Astrocyte (in vitro differentiated cells and primary cell): ENCODE data around the gene BMP4. TPM values are rescaled to one million over a fixed set of nuclear protein-coding genes. Genes with fewer than 3 reads are reported as not detected.

Experiments used
- DNase-seq: peaks from one replicate; pipeline ENCODE4 v3.0.0-alpha.2; 2010; ENCODE audit warnings: low read depth
- FAIRE-seq: peaks from 2 replicates; lab custom pipeline; 2011; peaks lifted over from hg19 to GRCh38; lab: Jason Lieb, UNC
- H2AFZ ChIP-seq: 2 replicates; pipeline ENCODE4 v1.6.0; 2012; ENCODE audit warnings: low read depth, low read length, inconsistent platforms
- H3K27ac ChIP-seq: 2 replicates; pipeline ENCODE4 v1.5.1; 2011; ENCODE audit warnings: low read depth, low read length, inconsistent platforms
- H3K27me3 ChIP-seq: 2 replicates; pipeline ENCODE4 v1.6.0; 2011; ENCODE audit warnings: low read length, inconsistent platforms; ENCODE audit not compliant: insufficient read depth
- H3K36me3 ChIP-seq: 2 replicates; pipeline ENCODE4 v1.5.1; 2011; ENCODE audit warnings: low read length, inconsistent platforms; ENCODE audit not compliant: insufficient read depth
- H3K4me1 ChIP-seq: 2 replicates; pipeline ENCODE4 v1.5.1; 2011; ENCODE audit warnings: low read length, inconsistent platforms; ENCODE audit not compliant: insufficient read depth
- H3K4me2 ChIP-seq: 2 replicates; pipeline ENCODE4 v1.6.0; 2012; ENCODE audit warnings: low read length, inconsistent platforms
- H3K4me3 ChIP-seq: 2 replicates; pipeline ENCODE4 v1.5.1; 2011; ENCODE audit warnings: low read depth, mild to moderate bottlenecking, low read length, inconsistent platforms; ENCODE audit not compliant: insufficient read depth
- H3K79me2 ChIP-seq: 2 replicates; pipeline ENCODE4 v1.6.0; 2012; ENCODE audit warnings: mild to moderate bottlenecking, low read length, inconsistent platforms; ENCODE audit not compliant: insufficient read depth
- H3K9ac ChIP-seq: 2 replicates; pipeline ENCODE4 v1.6.0; 2012; ENCODE audit warnings: mild to moderate bottlenecking, low read length, inconsistent platforms
- H3K9me3 ChIP-seq: 2 replicates; pipeline ENCODE4 v1.5.1; 2012; ENCODE audit warnings: low read depth, mild to moderate bottlenecking, low read length, inconsistent platforms; ENCODE audit not compliant: insufficient read depth
- H4K20me1 ChIP-seq: 2 replicates; pipeline ENCODE4 v1.6.0; 2012; ENCODE audit warnings: low read length, inconsistent platforms; ENCODE audit not compliant: insufficient read depth
- H3K27ac Mint-ChIP-seq: one replicate; pipeline ENCODE4 v1.8.0; 2021; ENCODE audit warnings: mild to moderate bottlenecking, mixed read lengths; ENCODE audit not compliant: unreplicated experiment
- H3K27me3 Mint-ChIP-seq: one replicate; pipeline ENCODE4 v1.8.0; 2021; ENCODE audit warnings: low read depth, mixed read lengths; ENCODE audit not compliant: unreplicated experiment
- H3K36me3 Mint-ChIP-seq: one replicate; pipeline ENCODE4 v1.8.0; 2021; ENCODE audit warnings: low read depth, mixed read lengths; ENCODE audit not compliant: unreplicated experiment
- H3K4me1 Mint-ChIP-seq: one replicate; pipeline ENCODE4 v1.8.0; 2021; ENCODE audit warnings: low read depth, mixed read lengths; ENCODE audit not compliant: unreplicated experiment
- H3K4me3 Mint-ChIP-seq: one replicate; pipeline ENCODE4 v1.8.0; 2021; ENCODE audit warnings: mild to moderate bottlenecking, moderate library complexity, mixed read lengths; ENCODE audit not compliant: unreplicated experiment
- H3K9me3 Mint-ChIP-seq: one replicate; pipeline ENCODE4 v1.8.0; 2021; ENCODE audit warnings: mild to moderate bottlenecking, mixed read lengths; ENCODE audit not compliant: unreplicated experiment
- CTCF ChIP-seq: IDR thresholded peaks from 2 replicates; pipeline ENCODE4 v1.5.1; 2011; ENCODE audit warnings: low read depth, mild to moderate bottlenecking, inconsistent platforms, low read length, moderate library complexity; ENCODE audit not compliant: insufficient read depth
- EZH2 ChIP-seq: IDR thresholded peaks from 2 replicates; pipeline ENCODE4 v1.6.1; 2012; ENCODE audit warnings: mild to moderate bottlenecking, low read length, inconsistent platforms; ENCODE audit not compliant: insufficient read depth
- total RNA-seq: library from RNA; stranded (reverse); gene quantifications from 2 replicates; pipeline ENCODE4 v1.2.1, GENCODE V29; 2021

Gene BMP4
- total RNA-seq, 1 donor from 2014 or later: 27.2 TPM

GRCh38 chr14:53929871-53930715 is 26.5 kb downstream of the BMP4 start:
- Histone ChIP-seq H4K20me1 (no peaks in the 10 kb centered on the region), H3K36me3 (no peaks in the 10 kb centered on the region), H3K27ac (no peak overlapping the region), H3K79me2 (no peaks in the 10 kb centered on the region), H3K4me3 (no peak overlapping the region), H2AFZ (no peak overlapping the region), H3K9me3 (no peaks in the 10 kb centered on the region), H3K4me2 (no peak overlapping the region), H3K27me3 (no peaks in the 10 kb centered on the region), H3K4me1 (peaks cover 11% of the 10 kb centered on the region), H3K9ac (no peak overlapping the region)
- no peaks in the 10 kb centered on the region for H3K9me3 Mint-ChIP-seq
- H3K4me3 Mint-ChIP-seq: no peak overlapping the region
- no peak overlapping the region for H3K27ac Mint-ChIP-seq
- DNase-seq (no peak), FAIRE-seq (no peak)
- H3K4me1 Mint-ChIP-seq: peaks cover 21% of the 10 kb centered on the region
- H3K27me3 Mint-ChIP-seq: no peaks in the 10 kb centered on the region
- no peaks in the 10 kb centered on the region for H3K36me3 Mint-ChIP-seq
- TF ChIP-seq EZH2: no peak
- peak; percentile 28 for TF ChIP-seq CTCF

- Histone ChIP-seq H3K4me1 (peaks cover 17% of the 10 kb centered on the region), H3K27me3 (no peaks in the 10 kb centered on the region), H3K4me2 (peak overlapping the region; percentile 19), H3K27ac (no peak overlapping the region), H2AFZ (no peak overlapping the region), H3K36me3 (no peaks in the 10 kb centered on the region), H3K9me3 (no peaks in the 10 kb centered on the region), H4K20me1 (no peaks in the 10 kb centered on the region), H3K9ac (no peak overlapping the region), H3K4me3 (no peak overlapping the region), H3K79me2 (no peaks in the 10 kb centered on the region)
- Mint-ChIP-seq H3K4me1 (peaks cover 26% of the 10 kb centered on the region), H3K27ac (peak overlapping the region; percentile 30), H3K36me3 (no peaks in the 10 kb centered on the region), H3K9me3 (no peaks in the 10 kb centered on the region), H3K27me3 (no peaks in the 10 kb centered on the region), H3K4me3 (no peak overlapping the region)
- TF ChIP-seq EZH2: no peak
- TF ChIP-seq CTCF: no peak
- DNase-seq (peak; percentile 36), FAIRE-seq (no peak)
Measured at GRCh38 chr14:53927171-53927570, 29.5 kb downstream of the BMP4 start.
